NCI-H446 (cell line): ENCODE measurements around the gene SMAD7.
A peak's percentile ranks its signal among the peaks of the same experiment; 100 is the strongest.

Source experiments
- DNase-seq, 2 experiments: peaks; one replicate each; lab custom pipeline; 2025; lab: John Stamatoyannopoulos, UW

The SMAD7 gene

DNA sequence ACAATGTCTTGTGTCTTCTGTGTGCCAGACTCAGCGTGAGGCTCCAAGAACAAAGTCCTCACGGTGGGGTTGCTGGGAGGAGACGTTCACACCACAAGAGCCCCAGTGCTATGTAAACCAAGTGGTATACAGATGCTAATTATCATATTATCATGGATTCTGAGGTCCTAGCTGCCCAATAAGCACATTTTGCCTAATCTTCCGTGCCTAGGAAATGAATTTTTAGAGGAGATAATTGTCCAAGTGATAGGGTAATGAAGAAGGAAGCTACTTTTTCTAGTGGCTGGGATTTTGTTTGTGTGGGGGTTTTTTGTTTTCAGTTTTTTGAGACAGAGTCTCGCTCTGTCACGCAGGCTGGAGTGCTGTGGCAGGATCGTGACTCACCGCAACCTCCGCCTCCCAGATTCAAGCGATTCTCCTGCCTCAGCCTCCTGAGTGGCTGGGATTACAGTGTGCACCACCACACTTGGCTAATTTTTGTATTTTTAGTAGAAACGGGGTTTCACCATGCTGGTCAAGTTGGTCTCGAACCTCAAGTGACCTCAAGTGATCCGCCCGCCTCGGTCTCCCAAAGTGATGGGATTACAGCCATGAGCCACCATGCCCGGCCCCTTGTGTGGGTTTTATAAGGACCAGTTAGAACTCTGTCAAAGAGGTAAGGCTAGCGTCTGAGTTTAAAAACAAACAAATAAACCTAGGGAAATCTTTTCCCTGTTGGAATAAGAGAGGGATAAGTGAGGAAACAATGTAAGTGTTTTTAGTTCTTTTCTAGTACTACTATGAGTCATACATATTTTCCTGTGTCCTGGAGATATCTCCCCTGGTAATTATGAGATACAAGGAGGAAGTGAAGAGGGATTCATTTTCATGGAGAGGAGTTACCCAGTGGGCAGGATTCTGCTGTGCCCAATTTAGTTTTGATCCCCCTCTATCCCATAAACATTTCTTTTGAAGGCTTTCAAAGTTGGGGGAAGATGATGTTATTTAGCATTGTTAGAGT, 9.5 kb upstream of the SMAD7 start:
- no peak for DNase-seq

DNA sequence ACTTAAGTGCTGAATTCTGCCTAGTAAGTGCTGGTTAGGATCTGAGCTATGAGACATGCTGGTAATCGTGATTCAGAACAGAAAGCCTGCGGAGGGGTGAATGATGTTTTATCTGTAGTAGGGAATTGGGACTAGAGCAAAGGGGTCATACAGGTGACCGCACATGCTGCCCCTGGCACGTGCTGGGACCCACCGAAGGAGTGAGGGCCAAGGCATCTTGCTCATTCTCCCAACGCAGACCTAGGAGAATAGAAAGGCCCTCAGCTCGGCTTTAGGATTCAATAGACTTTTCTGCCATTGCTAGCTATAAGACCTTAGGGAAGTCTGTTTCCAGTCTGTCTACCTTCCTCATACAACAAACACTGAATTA, 8.8 kb upstream of the SMAD7 start:
- DNase-seq = no peak

GRCh38 chr18:48958951-48959350, 8.2 kb upstream of the SMAD7 start:
- DNase-seq = no peak

DNA sequence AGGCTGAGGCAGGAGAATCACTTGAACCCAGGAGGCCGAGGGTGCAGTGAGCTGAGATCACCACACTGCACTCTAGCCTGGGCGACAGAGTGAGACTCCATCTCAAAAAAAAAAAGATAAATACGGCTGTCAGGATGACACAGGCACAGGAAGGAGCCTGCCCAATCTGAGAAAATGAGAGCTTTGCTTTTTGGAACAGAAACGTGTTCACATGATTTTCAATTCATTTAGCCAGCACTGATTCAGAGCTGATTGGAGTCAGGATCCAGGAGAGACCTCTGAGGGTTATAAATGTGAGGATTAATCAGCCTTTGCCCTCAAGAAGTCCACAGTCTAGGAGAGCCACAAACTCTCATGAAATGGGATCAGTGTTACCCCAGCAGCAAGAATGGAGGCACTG, 6.9 kb upstream of the SMAD7 start:
- no peak for DNase-seq

DNA sequence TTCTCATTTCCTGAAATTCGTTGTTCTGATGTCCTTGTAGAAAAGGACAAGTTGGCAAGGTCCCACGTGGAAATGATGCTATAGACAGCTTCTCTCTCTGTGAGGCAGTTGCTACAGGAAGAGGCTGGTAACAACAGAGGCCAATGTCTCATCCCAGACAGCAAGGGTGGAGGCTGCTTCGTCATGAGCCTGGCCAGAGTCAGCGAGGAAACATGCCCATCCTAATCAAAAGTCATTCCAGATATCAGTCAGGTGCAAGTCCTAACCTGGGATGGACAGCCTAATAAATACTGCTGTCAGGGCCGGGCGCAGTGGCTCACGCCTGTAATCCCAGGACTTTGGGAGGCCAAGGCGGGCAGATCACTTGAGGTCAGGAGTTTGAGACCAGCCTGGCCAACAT, 6.4 kb upstream of the SMAD7 start:
- no peak for DNase-seq

- DNase-seq = no peak
Measured at GRCh38 chr18:48956356-48956755, 5.6 kb upstream of the SMAD7 start.

- no peak for DNase-seq
Measured at GRCh38 chr18:48955830-48956261, 5.1 kb upstream of the SMAD7 start.

DNA sequence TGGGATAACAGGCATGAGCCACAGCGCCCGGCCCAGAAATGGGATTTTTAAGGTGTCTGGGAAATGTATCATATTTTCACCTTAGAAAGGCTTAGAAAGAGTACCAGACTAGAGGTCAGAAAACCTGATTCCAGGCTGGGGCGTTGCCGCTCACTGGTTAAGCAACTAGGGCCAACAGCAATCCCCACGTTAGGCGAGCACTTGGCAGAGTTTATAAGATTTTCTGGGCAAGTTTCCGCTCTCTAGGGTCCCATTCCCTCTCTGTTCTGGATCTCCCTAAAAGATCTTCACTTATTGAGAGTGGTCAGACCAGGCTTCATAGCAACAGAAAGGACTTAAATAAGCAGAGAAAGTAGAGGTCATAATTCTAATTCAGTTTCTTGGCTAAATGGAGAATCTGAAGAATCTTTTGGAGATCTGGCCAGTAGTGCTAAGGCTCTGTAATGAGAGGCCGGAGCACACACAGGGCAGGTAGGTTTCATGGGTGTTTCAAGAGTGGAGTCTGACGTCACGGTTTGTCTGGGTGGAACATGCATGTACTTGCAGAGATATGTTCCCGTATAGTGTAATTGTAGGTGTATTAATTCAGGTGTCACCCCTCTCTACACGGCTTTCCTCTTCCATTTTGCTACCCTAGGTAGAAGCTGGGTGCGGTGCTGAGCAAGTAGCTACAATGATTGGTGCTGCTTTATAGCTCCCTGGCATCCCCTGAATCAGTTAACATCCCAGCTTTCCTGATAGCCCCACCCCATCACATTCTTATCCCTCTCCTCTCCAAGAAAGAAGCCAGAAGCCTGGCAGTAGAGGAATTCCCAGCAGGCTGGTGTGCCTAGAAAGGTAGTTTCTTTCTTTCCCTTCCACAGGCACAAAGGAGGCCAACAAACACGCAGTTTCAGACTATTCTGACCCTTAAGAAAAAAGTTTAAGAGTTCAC, 4.4 kb upstream of the SMAD7 start:
- DNase-seq = no peak

GRCh38 chr18:48953104-48953706, 2.4 kb upstream of the SMAD7 start:
- DNase-seq = no peak

GRCh38 chr18:48952287-48953103, 1.7 kb upstream of the SMAD7 start:
- DNase-seq = peak in 1 of 2 experiments; percentile 8

- peak; percentile 19 to 79 for DNase-seq
Measured at GRCh38 chr18:48951448-48952286, 902 bp upstream of the SMAD7 start.

GRCh38 chr18:48949606-48950535, 894 bp downstream of the SMAD7 start:
- DNase-seq = peak in 1 of 2 experiments; percentile 43

DNA sequence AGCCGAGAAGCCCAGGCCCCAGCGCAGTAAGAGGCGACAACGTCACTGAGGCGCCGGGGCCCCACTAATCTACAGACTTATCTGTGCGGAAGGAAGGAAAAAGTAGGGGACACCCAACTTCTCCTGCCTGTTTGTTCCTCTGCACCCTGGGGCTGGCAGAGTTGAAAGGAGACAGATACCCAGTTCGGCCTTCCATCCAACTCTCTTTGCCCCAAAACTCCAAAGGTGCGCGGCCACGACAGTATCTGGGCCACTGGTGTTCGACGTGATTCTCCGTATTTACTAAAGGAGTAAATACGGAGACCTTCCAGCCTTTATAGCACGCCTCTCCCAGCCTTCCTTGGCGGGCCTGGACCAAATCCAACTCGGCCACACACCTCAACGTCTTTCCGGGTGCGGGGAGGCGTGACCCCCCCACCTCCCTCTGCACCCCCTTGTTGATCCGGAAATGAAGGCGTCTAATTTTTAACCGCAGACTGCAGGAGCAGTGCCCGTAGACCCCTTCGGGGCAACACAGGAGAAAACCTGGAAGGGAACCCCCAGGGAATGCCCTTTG, 1.6 kb downstream of the SMAD7 start:
- DNase-seq = no peak

DNA sequence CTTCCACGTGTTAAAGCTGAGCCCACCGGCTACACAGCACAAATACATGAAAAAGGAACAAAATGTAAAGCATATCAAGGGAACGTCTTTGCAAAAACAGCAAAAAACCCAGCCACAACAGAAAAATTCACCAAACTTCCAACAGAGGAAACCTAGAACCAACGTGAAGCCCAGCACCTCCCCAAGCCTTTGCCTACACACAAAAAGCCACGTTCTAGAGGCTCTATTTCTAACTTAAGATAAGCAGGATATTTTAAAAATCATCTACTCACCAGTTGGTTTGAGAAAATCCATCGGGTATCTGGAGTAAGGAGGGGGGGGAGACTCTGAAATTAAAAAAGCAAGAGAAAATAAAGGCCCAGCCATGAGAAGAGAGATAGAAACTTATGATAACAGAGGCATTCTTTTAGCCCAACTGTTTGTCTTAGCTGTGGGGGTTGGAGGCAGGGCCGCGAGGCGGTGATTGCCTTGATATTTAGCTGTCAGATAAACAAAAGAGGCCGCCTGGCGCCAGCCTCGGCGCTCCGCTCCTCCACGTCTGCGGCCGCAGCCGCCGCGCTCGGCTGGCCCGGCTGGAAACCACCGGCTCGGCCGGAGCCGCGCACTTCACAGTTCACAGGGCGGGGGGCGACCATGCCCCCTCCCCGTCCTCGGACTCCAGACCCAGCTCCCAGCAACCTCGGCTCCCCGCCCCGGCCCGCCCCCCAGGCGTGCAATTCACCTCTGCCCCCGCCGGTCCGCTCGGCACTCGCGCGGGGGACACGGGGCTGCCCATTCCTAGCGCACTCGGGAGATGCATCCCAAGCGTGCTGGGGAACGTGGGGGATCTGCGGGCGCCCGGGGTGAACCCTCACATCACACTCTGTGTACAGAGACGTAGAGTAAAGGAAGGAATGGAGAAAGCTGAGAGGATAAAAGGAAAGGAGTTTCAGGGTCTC, 2.4 kb downstream of the SMAD7 start:
- no peak for DNase-seq

GRCh38 chr18:48947560-48947959, 3.2 kb downstream of the SMAD7 start:
- peak in 1 of 2 experiments; percentile 33 for DNase-seq

- DNase-seq = no peak
Measured at GRCh38 chr18:48947092-48947491, 3.7 kb downstream of the SMAD7 start.

DNA sequence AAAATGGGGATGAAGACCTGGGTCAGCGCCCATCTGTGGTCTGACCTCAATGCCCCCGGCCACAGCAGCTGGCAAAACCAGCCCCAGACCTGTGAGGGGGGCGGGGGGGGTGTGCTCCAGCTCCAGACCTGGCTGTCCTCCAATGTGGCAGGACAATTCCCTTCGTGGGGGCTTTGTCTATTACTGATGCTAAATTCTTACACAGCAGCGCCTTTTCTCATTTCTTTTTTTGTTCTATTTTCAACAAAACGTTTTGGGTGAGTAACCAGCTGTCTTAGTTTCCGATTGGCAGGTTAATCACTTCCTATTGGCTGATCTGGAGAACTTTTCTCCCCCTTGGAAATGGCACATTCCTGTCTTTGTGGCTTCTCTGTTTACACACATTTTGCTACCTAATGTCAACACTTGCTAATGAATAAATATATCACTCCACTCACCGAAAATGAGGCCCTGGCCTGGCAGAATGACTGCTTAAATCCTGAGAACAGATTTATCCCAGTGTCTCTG, 4.4 kb downstream of the SMAD7 start:
- peak in 1 of 2 experiments; percentile 7 for DNase-seq

DNA sequence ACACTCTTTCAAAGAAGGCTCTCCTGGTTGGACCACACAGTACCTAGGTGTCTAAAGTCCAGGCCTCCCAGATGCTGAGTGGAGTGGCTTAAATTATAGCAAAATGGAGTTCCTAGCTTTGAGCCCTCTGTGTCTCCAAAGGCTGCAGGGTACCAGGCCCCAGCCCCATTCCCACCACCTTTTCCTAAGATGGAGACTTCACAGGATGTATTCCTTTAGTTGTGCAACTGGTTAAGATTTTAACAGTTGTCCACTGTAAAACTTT, 4.9 kb downstream of the SMAD7 start:
- no peak for DNase-seq
